Measurements from ENCODE around the gene DYNC1H1. TPM values are rescaled to one million over a fixed set of nuclear protein-coding genes. Genes with fewer than 3 reads are reported as not detected.

DYNC1H1 gene
- total RNA-seq, 4 donors from 2014 or later, result 556 to 753 (median 634) TPM

DNA sequence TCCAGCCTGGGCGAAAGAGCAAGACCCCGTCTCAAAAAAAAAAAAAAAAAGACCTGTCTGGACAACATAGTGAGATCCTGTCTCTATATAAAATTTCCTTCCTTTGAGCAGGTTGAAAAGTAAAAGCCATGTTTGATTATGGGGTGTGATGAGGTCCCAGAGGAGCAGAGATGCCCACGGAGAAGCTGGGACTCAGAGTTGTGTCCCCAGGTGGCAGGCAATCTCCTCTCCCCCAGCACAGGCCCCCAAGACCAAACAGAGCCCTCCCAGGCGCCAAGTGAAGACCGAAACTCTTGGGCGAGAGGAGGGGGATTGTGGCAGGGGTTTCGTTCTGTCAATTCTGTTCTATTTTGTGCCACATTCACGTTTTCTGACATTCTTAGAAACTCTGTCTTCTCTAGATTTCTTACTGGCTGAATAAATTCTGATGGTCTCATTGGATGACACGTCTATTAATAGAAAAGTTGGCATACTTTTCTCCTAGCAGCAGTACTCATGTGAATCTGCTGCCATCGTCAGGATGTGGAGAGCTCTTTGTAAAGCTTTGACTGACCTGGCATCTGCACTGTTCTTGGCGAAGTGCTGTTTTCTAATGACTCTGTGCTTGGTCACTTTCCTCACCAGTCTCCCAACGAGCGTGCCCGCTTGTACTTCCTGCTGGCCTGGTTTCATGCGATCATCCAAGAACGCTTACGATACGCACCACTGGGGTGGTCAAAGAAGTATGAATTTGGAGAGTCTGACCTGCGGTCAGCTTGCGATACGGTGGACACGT, 79.1 kb downstream of the DYNC1H1 start:
- TF ChIP-seq POLR2AphosphoS5 (IDR thresholded peaks at IDR 0.05), result no peak
- TF ChIP-seq, protein P1, sequence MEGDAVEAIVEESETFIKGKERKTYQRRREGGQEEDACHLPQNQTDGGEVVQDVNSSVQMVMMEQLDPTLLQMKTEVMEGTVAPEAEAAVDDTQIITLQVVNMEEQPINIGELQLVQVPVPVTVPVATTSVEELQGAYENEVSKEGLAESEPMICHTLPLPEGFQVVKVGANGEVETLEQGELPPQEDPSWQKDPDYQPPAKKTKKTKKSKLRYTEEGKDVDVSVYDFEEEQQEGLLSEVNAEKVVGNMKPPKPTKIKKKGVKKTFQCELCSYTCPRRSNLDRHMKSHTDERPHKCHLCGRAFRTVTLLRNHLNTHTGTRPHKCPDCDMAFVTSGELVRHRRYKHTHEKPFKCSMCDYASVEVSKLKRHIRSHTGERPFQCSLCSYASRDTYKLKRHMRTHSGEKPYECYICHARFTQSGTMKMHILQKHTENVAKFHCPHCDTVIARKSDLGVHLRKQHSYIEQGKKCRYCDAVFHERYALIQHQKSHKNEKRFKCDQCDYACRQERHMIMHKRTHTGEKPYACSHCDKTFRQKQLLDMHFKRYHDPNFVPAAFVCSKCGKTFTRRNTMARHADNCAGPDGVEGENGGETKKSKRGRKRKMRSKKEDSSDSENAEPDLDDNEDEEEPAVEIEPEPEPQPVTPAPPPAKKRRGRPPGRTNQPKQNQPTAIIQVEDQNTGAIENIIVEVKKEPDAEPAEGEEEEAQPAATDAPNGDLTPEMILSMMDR (IDR thresholded peaks at IDR 0.05), result no peak
- no peak for TF ChIP-seq POLR2A (IDR thresholded peaks at IDR 0.05)
- no peak for TF ChIP-seq EP300 (IDR thresholded peaks at IDR 0.05)
- Histone ChIP-seq H3K9me3 (no peaks in the 10 kb centered on the region), H3K4me1 (peaks cover 16% of the 10 kb centered on the region), H3K36me3 (peaks cover 93% of the 10 kb centered on the region), H3K27me3 (no peaks in the 10 kb centered on the region), H3K4me3 (no peak overlapping the region), H3K27ac (no peak overlapping the region)
- 83% methylated on average over 22 of the region's 22 CpGs for WGBS
- no peak for DNase-seq (ENCODE audit: low spot score in 2 of 2)

DNA sequence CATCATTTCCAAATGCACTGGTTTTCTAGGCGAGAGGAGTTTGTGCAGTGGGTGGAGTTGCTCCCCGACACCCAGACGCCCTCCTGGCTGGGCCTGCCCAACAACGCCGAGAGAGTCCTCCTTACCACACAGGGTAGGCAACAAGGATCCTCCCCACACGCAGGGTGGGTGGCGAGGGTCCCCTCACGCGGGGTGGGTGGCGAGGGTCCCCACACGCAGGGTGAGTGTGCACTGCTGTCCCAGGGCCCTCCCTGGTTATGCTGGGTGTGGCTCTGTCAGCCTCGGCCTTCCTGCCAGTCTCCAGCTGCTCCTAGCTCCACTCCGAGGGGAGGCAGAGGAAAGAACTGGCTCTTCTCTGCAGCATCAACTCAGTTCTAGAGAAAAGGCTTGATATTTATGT, 80.2 kb downstream of the DYNC1H1 start:
- WGBS, result 83% methylated on average over 1 of the region's 13 CpGs
- Histone ChIP-seq H3K4me1 (peaks cover 16% of the 10 kb centered on the region), H3K9me3 (no peaks in the 10 kb centered on the region), H3K4me3 (no peak overlapping the region), H3K27me3 (no peaks in the 10 kb centered on the region), H3K27ac (no peak overlapping the region), H3K36me3 (peaks cover 93% of the 10 kb centered on the region)
- TF ChIP-seq POLR2A (IDR thresholded peaks at IDR 0.05) (no peak), POLR2AphosphoS5 (IDR thresholded peaks at IDR 0.05) (no peak), EP300 (IDR thresholded peaks at IDR 0.05) (no peak)
- TF ChIP-seq, protein P1 (IDR thresholded peaks at IDR 0.05), result no peak
- no peak for DNase-seq (ENCODE audit: low spot score in 2 of 2)

DNA sequence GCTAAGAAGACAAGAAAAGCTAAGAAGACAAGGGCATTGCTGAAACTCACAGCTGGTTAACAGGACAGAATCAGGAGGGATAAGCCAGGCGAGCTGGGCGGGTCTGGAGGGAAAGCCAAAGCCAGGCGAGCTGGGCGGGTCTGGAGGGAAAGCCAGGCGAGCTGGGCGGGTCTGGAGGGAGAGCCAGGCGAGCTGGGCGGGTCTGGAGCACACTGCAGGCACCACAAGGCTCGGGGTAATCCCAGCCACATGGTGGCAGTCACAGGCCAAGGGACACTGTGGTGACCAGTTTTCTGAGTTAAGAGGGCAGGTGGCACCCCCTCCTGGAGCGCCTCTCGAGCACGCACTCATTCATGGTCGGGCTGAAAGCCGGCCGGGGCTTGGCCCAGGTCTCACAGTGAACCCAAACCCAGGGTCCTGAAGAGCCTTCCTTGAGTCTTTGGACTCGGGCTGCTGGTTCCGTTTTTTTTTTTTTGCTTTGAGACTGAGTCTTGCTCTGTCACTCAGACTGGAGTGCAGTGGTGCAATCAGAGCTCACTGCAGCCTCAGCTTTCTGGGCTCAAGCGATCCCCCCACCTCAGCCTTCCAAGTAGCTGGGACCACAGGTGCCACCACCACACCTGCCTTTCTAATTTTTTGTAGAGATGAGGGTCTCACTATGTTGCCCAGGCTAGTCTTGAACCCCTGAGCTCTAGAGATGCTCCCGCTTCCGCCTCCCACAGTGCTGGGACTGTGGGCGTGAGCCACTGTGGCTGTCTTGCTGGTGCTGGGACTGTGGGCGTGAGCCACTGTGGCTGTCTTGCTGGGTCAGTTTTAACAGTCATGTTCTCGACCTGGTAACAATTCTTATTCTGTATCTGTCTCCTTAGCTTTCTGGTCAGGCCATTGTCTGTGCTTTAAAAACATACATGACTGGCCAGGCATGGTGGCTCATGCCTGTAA, 82.2 kb downstream of the DYNC1H1 start:
- H3K27ac ChIP-seq, result peak overlapping the region; percentile 41
- H3K27me3 ChIP-seq, result no peaks in the 10 kb centered on the region
- peaks cover 16% of the 10 kb centered on the region for H3K4me1 ChIP-seq
- DNase-seq (ENCODE audit: low spot score in 2 of 2), result peak; percentile 91 to 93
- WGBS, result 41% methylated on average over 23 of the region's 23 CpGs
- no peaks in the 10 kb centered on the region for H3K9me3 ChIP-seq
- peaks cover 93% of the 10 kb centered on the region for H3K36me3 ChIP-seq
- TF ChIP-seq, protein P1 (IDR thresholded peaks at IDR 0.05), result peak; percentile 35 to 57
- TF ChIP-seq POLR2AphosphoS5 (IDR thresholded peaks at IDR 0.05), result peak in 2 of 3 donors; percentile 14 to 24
- no peak for TF ChIP-seq EP300 (IDR thresholded peaks at IDR 0.05)
- H3K4me3 ChIP-seq, result no peak overlapping the region

DNA sequence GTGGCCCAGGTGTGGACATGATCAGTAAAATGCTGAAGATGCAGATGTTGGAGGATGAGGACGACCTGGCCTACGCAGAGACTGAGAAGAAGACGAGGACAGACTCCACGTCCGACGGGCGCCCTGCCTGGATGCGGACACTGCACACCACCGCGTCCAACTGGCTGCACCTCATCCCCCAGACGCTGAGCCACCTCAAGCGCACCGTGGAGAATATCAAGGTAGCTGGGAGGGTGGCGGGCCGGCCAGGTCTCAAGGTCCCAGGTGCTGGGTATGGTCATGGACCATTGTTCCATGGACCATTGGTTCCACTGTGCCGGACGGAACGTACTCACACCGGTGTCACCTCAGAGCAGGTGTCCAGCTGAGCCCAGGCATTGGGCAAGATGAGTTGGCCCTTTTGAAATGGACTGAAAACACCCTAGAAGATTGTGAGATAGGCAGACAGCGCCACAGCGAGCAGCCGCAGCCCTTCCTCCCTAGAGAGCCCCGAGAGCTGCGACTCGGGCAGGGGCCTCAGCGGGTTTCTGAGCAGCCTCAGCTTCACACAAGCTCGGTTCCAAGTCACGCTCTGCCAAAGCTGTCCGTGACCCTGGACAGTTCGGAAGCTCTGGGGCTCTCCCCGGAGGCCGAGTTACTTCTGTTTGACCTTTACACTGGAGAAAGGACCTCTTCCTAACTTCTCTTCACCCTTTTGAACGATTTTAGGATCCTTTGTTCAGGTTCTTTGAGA, 83.6 kb downstream of the DYNC1H1 start:
- 91% methylated on average over 22 of the region's 33 CpGs for WGBS
- Histone ChIP-seq H3K4me1 (peaks cover 16% of the 10 kb centered on the region), H3K27me3 (no peaks in the 10 kb centered on the region), H3K9me3 (no peaks in the 10 kb centered on the region), H3K36me3 (peaks cover 93% of the 10 kb centered on the region), H3K4me3 (no peak overlapping the region), H3K27ac (no peak overlapping the region)
- TF ChIP-seq POLR2AphosphoS5 (IDR thresholded peaks at IDR 0.05), result no peak
- TF ChIP-seq, protein P1 (IDR thresholded peaks at IDR 0.05), result no peak
- no peak for TF ChIP-seq POLR2A (IDR thresholded peaks at IDR 0.05)
- no peak for TF ChIP-seq EP300 (IDR thresholded peaks at IDR 0.05)
- DNase-seq (ENCODE audit: low spot score in 2 of 2), result no peak
